Central memory CD8-positive, alpha-beta T cell (primary cell): ENCODE results near the gene TIMP1.

Experiments used
- ATAC-seq: fragments of 150-1000 bp; cut with Tn5 transposase; replicated peaks from 2 replicates; pipeline ENCODE4 v1.10.0; 2022; ENCODE audit warnings: mild to moderate bottlenecking, moderate FRiP score, moderate number of reproducible peaks; ENCODE audit not compliant: poor library complexity, severe bottlenecking; ENCODE audit errors: extremely low read depth
- DNase-seq, 2 donors: peaks; one replicate each; pipeline ENCODE4 v3.0.0; 2021; ENCODE audit warnings: low spot score in 2 of 2
- H3K27ac Mint-ChIP-seq: one replicate; pipeline ENCODE4 v1.8.0; 2022; ENCODE audit warnings: low read depth, mild to moderate bottlenecking, moderate library complexity, mixed read lengths
- H3K27me3 Mint-ChIP-seq: one replicate; pipeline ENCODE4 v1.8.0; 2022; ENCODE audit warnings: mixed read lengths
- H3K36me3 Mint-ChIP-seq: one replicate; pipeline ENCODE4 v1.8.0; 2022; ENCODE audit warnings: mild to moderate bottlenecking, moderate library complexity, mixed read lengths; ENCODE audit not compliant: insufficient read depth
- H3K4me1 Mint-ChIP-seq: one replicate; pipeline ENCODE4 v1.8.0; 2022; ENCODE audit warnings: mixed read lengths
- H3K4me3 Mint-ChIP-seq: one replicate; pipeline ENCODE4 v1.8.0; 2022; ENCODE audit warnings: mild to moderate bottlenecking, moderate library complexity, mixed read lengths
- H3K9me3 Mint-ChIP-seq: one replicate; pipeline ENCODE4 v1.8.0; 2022; ENCODE audit warnings: mixed read lengths

TIMP1 gene

GRCh38 chrX:47634871-47635575 lies 52.8 kb downstream of the TIMP1 start:
- Mint-ChIP-seq H3K36me3 (peaks cover 20% of the 10 kb centered on the region), H3K4me3 (no peak overlapping the region), H3K27me3 (no peaks in the 10 kb centered on the region), H3K27ac (no peak overlapping the region), H3K4me1 (peaks cover 9% of the 10 kb centered on the region), H3K9me3 (no peaks in the 10 kb centered on the region)
- DNase-seq (peak in 1 of 2 donors; percentile 44), ATAC-seq (peak; percentile 84)
